ENCODE results near the gene REV3L.

DNA sequence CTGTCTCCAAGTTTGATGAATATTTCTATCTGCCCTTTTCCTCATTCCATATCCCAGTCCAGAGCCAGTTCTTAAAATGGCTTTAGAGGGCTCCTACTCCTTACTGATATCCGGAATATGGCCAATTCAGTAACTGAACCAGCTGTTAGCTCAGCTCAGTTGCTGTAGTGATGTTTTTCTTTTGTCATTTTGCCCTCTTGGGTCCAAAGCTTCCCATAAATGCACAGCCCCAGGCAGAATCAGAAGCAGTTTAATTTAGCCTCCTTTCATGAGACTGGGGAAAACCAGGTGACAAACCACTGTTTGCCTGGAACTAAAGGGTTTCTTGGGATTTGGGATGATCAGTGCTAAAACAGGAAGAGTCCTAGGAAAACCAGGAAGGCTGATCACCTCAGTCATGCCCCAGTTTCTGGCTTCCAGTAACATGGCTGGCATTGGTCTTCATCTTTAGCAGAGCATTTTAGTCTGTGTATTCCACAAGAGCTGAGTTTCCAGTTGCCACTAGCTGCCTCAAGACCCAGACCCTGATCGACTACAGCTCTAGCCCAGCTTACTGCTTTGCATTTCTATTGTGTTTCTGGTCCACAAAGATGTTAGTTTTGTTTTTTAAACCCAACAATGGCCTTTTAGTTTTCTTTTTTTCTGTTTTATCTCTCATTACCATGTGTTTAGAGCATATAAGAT, 40.6 kb upstream of the REV3L start:
- TF ChIP-seq RAD21 (IDR thresholded peaks at IDR 0.05; ENCODE audit: low read length) (no peak), TEAD4 (IDR thresholded peaks at IDR 0.05; ENCODE audit: borderline replicate concordance, insufficient read depth) (no peak), RXRA (IDR thresholded peaks at IDR 0.05; ENCODE audit: borderline replicate concordance, low read depth) (no peak), TCF12 (IDR thresholded peaks at IDR 0.05) (no peak), EZH2phosphoT487 (IDR thresholded peaks at IDR 0.05; ENCODE audit: borderline replicate concordance, low read depth) (no peak)
- TF ChIP-seq, protein P1, sequence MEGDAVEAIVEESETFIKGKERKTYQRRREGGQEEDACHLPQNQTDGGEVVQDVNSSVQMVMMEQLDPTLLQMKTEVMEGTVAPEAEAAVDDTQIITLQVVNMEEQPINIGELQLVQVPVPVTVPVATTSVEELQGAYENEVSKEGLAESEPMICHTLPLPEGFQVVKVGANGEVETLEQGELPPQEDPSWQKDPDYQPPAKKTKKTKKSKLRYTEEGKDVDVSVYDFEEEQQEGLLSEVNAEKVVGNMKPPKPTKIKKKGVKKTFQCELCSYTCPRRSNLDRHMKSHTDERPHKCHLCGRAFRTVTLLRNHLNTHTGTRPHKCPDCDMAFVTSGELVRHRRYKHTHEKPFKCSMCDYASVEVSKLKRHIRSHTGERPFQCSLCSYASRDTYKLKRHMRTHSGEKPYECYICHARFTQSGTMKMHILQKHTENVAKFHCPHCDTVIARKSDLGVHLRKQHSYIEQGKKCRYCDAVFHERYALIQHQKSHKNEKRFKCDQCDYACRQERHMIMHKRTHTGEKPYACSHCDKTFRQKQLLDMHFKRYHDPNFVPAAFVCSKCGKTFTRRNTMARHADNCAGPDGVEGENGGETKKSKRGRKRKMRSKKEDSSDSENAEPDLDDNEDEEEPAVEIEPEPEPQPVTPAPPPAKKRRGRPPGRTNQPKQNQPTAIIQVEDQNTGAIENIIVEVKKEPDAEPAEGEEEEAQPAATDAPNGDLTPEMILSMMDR (IDR thresholded peaks at IDR 0.05), result no peak
- TF ChIP-seq, protein P2, sequence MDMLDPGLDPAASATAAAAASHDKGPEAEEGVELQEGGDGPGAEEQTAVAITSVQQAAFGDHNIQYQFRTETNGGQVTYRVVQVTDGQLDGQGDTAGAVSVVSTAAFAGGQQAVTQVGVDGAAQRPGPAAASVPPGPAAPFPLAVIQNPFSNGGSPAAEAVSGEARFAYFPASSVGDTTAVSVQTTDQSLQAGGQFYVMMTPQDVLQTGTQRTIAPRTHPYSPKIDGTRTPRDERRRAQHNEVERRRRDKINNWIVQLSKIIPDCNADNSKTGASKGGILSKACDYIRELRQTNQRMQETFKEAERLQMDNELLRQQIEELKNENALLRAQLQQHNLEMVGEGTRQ (IDR thresholded peaks at IDR 0.05; ENCODE audit: borderline replicate concordance, low read depth, low read length), result no peak
